ENCODE data around the gene NUBP1.
A peak's percentile ranks its signal among the peaks of the same experiment; 100 is the strongest.

The NUBP1 gene

DNA sequence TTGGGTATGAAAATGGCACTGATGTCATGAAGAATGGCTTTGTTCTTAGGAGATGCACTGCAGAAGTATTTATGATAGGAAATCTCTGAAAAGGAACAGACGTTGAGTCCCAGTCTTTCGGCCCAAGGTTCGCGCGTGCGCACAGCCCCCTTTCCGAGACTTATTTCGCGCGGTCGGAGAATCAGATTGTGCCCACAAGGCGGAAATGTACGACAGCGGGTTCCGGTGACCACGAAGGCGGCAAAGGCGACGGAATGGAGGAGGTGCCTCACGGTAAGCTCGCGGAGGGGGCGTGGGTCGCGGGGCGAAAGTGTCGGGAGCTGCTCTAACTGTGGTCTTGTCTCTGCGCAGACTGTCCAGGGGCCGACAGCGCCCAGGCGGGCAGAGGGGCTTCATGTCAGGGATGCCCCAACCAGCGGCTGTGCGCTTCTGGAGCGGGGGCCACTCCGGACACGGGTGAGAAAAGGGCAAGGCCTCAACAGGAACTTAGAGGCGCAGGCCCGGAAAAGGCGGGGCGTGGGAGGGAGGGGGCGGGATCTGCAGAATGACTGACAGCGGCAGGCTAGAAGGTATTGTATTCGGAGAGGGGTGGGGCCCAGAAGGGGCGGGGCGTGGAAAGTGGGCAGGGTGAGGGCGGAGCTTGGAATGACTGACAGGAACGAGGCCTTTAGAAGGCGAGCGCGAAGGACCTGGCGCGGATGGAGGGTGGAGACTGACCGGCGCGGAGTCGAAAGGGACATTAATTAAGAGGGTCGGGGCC, at the start of gene NUBP1:
Gene NUBP1, plus strand, starts transcription at position 233 of the 760 bp plus-strand sequence. Its CDS starts 22 bp downstream, at position 255.
- peak within 1 kb of the TSS; percentile 97 for H3K27ac Mint-ChIP-seq
- peak; percentile 89 for ATAC-seq
- H3K27me3 Mint-ChIP-seq, result peaks cover 2% of the 10 kb centered on the region
- H3K9me3 Mint-ChIP-seq, result no peaks in the 10 kb centered on the region
- H3K4me3 Mint-ChIP-seq, result peak within 1 kb of the TSS; percentile 88
- peaks cover 15% of the 10 kb centered on the region for H3K36me3 Mint-ChIP-seq (ENCODE audit: low read depth)
- DNase-seq, result peak; percentile 99
- peaks cover 43% of the 10 kb centered on the region for H3K4me1 Mint-ChIP-seq

- no peaks in the 10 kb centered on the region for H3K9me3 Mint-ChIP-seq
- DNase-seq (no peak), ATAC-seq (no peak)
- no peak overlapping the region for H3K4me3 Mint-ChIP-seq
- peaks cover 7% of the 10 kb centered on the region for H3K27me3 Mint-ChIP-seq
- no peak overlapping the region for H3K27ac Mint-ChIP-seq
- no peaks in the 10 kb centered on the region for H3K36me3 Mint-ChIP-seq (ENCODE audit: low read depth)
- no peaks in the 10 kb centered on the region for H3K4me1 Mint-ChIP-seq
Measured at GRCh38 chr16:10693889-10694288, 49.8 kb upstream of the NUBP1 start.

GRCh38 chr16:10694306-10694705, 49.3 kb upstream of the NUBP1 start:
- ATAC-seq (no peak), DNase-seq (no peak)
- H3K27me3 Mint-ChIP-seq, result peaks cover 7% of the 10 kb centered on the region
- H3K4me3 Mint-ChIP-seq, result no peak overlapping the region
- no peak overlapping the region for H3K27ac Mint-ChIP-seq
- H3K4me1 Mint-ChIP-seq, result no peaks in the 10 kb centered on the region
- no peaks in the 10 kb centered on the region for H3K9me3 Mint-ChIP-seq
- no peaks in the 10 kb centered on the region for H3K36me3 Mint-ChIP-seq (ENCODE audit: low read depth)

- ATAC-seq (no peak), DNase-seq (no peak)
- Mint-ChIP-seq H3K4me3 (no peak within 1 kb of the TSS), H3K36me3 (ENCODE audit: low read depth) (no peaks in the 10 kb centered on the region), H3K4me1 (no peaks in the 10 kb centered on the region), H3K9me3 (no peaks in the 10 kb centered on the region), H3K27ac (no peak within 1 kb of the TSS), H3K27me3 (peaks cover 7% of the 10 kb centered on the region)
Measured at GRCh38 chr16:10694830-10695229, 48.8 kb upstream of the NUBP1 start, which contains the start of gene TEKT5. TEKT5 (minus strand) TSS chr16:10694930; CDS start chr16:10694873, 57 bp downstream.

GRCh38 chr16:10699756-10700155, 43.9 kb upstream of the NUBP1 start:
- ATAC-seq (peak; percentile 77), DNase-seq (no peak)
- H3K4me1 Mint-ChIP-seq, result no peaks in the 10 kb centered on the region
- no peak overlapping the region for H3K4me3 Mint-ChIP-seq
- H3K9me3 Mint-ChIP-seq, result no peaks in the 10 kb centered on the region
- peaks cover 1% of the 10 kb centered on the region for H3K27me3 Mint-ChIP-seq
- no peaks in the 10 kb centered on the region for H3K36me3 Mint-ChIP-seq (ENCODE audit: low read depth)
- H3K27ac Mint-ChIP-seq, result no peak overlapping the region

DNA sequence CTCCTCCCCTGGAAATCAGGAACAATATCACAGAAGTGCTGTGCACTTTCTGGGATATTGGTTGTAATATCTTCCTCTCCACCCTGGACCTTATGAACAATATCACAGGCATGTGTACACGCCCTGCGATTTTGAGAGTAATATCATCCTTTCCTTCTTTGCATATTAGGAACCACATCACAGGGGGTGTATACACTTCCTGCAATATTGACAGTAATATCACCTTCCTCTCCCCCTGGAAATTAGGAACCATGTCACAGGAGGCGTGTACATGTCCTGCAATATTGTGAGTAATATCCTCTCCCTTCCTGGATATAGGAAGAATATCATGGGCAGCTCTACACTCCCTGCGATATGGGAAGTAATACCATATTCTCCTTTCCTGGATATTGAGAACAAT, 34.7 kb upstream of the NUBP1 start:
- Mint-ChIP-seq H3K27ac (no peak overlapping the region), H3K36me3 (ENCODE audit: low read depth) (no peaks in the 10 kb centered on the region), H3K9me3 (no peaks in the 10 kb centered on the region), H3K4me1 (no peaks in the 10 kb centered on the region), H3K27me3 (no peaks in the 10 kb centered on the region), H3K4me3 (no peak overlapping the region)
- no peak for DNase-seq
- no peak for ATAC-seq

- H3K4me1 Mint-ChIP-seq, result no peaks in the 10 kb centered on the region
- ATAC-seq (no peak), DNase-seq (no peak)
- no peaks in the 10 kb centered on the region for H3K27me3 Mint-ChIP-seq
- peaks cover 1% of the 10 kb centered on the region for H3K9me3 Mint-ChIP-seq
- no peak overlapping the region for H3K27ac Mint-ChIP-seq
- H3K4me3 Mint-ChIP-seq, result no peak overlapping the region
- H3K36me3 Mint-ChIP-seq (ENCODE audit: low read depth), result no peaks in the 10 kb centered on the region
Measured at GRCh38 chr16:10728003-10728887, 15.4 kb upstream of the NUBP1 start.

DNA sequence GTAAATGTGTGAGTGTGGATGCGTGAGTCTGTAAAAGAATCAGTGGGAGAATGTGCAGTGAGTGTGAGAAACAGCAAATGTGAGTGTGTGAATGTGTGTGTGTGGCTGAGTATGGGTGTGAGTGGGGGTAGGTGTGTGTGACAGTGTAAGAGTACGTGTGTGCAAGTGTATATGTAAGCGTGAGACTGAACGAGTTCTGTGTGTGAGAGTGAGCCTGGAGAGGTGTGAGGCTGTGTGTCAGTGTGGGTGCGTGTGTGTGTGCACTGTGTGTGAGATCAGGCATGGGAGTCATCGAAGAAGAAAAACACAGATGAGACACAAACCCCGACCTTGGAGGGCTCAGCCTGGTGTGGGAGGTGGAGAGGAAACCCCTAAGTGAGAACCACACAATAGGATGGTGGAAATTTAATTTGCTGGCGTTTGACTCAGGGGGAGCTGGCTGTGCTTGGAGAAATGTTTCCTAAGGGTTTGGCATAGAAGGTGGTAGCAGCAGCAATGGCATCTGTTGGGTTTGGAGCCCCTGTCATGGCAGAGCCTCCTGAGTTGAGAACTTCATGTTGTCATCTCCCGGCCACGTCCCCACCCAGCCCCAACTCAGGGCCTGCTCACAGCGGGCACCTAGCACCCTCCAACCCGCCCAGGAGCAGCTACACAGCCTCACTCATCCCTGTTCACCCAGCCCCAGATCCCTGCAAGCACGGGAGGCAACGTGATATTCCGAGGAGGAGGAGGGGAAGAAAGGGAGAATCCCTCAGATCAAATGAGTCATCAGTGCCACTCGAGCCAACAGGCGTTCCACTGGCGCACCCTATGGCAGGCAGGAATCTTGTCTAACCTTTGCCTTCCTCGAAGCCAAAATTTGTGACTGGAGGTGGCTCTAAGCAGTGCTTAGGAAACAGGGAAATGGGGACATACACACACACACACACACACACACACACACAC, 14.3 kb upstream of the NUBP1 start:
- ATAC-seq, result peak; percentile 7
- Mint-ChIP-seq H3K4me3 (no peak overlapping the region), H3K27me3 (no peaks in the 10 kb centered on the region), H3K27ac (no peak overlapping the region), H3K4me1 (no peaks in the 10 kb centered on the region), H3K36me3 (ENCODE audit: low read depth) (no peaks in the 10 kb centered on the region), H3K9me3 (peaks cover 4% of the 10 kb centered on the region)
- no peak for DNase-seq

DNA sequence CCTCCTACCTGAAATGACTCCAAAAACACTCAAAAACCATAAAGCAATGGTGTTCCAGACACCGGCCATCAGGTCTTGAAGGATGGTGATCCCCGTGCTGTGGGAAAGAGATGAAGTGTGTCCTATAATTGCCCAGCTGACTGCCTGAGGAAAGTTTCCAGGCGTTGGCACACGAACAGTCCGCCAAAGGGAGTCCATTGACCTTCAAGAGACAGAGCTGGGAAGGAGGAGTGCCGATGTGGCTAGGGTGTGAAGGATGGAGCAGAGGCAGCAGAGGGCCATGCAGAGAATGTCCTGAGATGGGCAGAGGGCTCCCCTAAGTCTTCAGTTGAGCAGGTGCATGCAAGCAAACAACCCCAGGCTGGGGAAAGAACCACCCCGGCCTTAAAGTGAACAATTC, 11.9 kb upstream of the NUBP1 start:
- H3K4me1 Mint-ChIP-seq, result no peaks in the 10 kb centered on the region
- H3K27ac Mint-ChIP-seq, result no peak overlapping the region

GRCh38 chr16:10737068-10737625, 6.5 kb upstream of the NUBP1 start:
- H3K27me3 Mint-ChIP-seq, result no peaks in the 10 kb centered on the region
- H3K9me3 Mint-ChIP-seq, result peaks cover 4% of the 10 kb centered on the region
- peak; percentile 67 for DNase-seq
- peak; percentile 49 for ATAC-seq
- peak overlapping the region; percentile 48 for H3K4me3 Mint-ChIP-seq
- H3K27ac Mint-ChIP-seq, result no peak overlapping the region
- no peaks in the 10 kb centered on the region for H3K36me3 Mint-ChIP-seq (ENCODE audit: low read depth)
- peaks cover 31% of the 10 kb centered on the region for H3K4me1 Mint-ChIP-seq

More for the DNA sequence above, 11.9 kb upstream of the NUBP1 start:
- Mint-ChIP-seq H3K36me3 (ENCODE audit: low read depth) (no peaks in the 10 kb centered on the region), H3K4me3 (no peak overlapping the region), H3K9me3 (peaks cover 4% of the 10 kb centered on the region), H3K27me3 (no peaks in the 10 kb centered on the region)
- ATAC-seq (no peak), DNase-seq (no peak)

- H3K9me3 Mint-ChIP-seq, result no peaks in the 10 kb centered on the region
- peak; percentile 69 for ATAC-seq
- H3K27ac Mint-ChIP-seq, result peak overlapping the region; percentile 54
Measured at GRCh38 chr16:10738231-10739077, 5.2 kb upstream of the NUBP1 start.

GRCh38 chr16:10740000-10740844, 3.4 kb upstream of the NUBP1 start:
- no peak overlapping the region for H3K4me3 Mint-ChIP-seq
- H3K27ac Mint-ChIP-seq, result no peak overlapping the region
- peaks cover 46% of the 10 kb centered on the region for H3K4me1 Mint-ChIP-seq
- H3K9me3 Mint-ChIP-seq, result no peaks in the 10 kb centered on the region
- no peak for DNase-seq
- no peak for ATAC-seq
- H3K27me3 Mint-ChIP-seq, result peaks cover 2% of the 10 kb centered on the region
- H3K36me3 Mint-ChIP-seq (ENCODE audit: low read depth), result peaks cover 3% of the 10 kb centered on the region

More at GRCh38 chr16:10738231-10739077, 5.2 kb upstream of the NUBP1 start:
- H3K4me1 Mint-ChIP-seq, result peaks cover 35% of the 10 kb centered on the region
- H3K27me3 Mint-ChIP-seq, result no peaks in the 10 kb centered on the region
- no peaks in the 10 kb centered on the region for H3K36me3 Mint-ChIP-seq (ENCODE audit: low read depth)
- H3K4me3 Mint-ChIP-seq, result peak overlapping the region; percentile 14
- DNase-seq, result peak; percentile 44

Data from activated naive CD8-positive, alpha-beta T cell treated with anti-CD3 and anti-CD28 coated beads, Interleukin-2, amount 50 U/mL, for 24 hours (primary cell).